PC-3 (cell line): ENCODE measurements around the gene KDM4C. TPM values are rescaled to one million over a fixed set of nuclear protein-coding genes. Genes with fewer than 3 reads are reported as not detected.

Source experiments
- ATAC-seq: fragments of 200-7000 bp; cut with Tn5 transposase; 2 replicates; pipeline ENCODE4 v1.9.1; 2020; ENCODE audit warnings: mild to moderate bottlenecking, moderate library complexity
- BruUV-seq: library from RNA; stranded (reverse); fragments of 400-500 nt; replicated peaks from 2 replicates; lab custom pipeline; 2021; lab: Mats Ljungman, UMichigan
- CTCF ChIA-PET: fragments of 300-600 bp; sonication (Branson Sonifier 250); formaldehyde crosslinking; loops from one replicate; lab custom pipeline; 2022; ENCODE audit warnings: antibody characterized with exemption; lab: Charles Lee
- POLR2A ChIA-PET: fragments of 300-600 bp; sonication (Branson Sonifier 250); formaldehyde crosslinking; loops from one replicate; lab custom pipeline; 2022; ENCODE audit warnings: antibody characterized with exemption; ENCODE audit not compliant: unreplicated experiment; lab: Charles Lee
- DNase-seq: peaks from one replicate; pipeline ENCODE4 v3.0.0-alpha.2; 2015
- H2AFZ ChIP-seq: fragments of 300-600 bp; sonication (generic); 2 replicates; pipeline ENCODE4 v1.6.0; 2016; ENCODE audit warnings: antibody characterized with exemption, low read length
- H3F3A ChIP-seq: fragments of 300-600 bp; sonication (generic); one replicate; pipeline ENCODE4 v1.6.0; 2017; ENCODE audit warnings: antibody characterized with exemption, low read length, control low read depth, mild to moderate bottlenecking; ENCODE audit not compliant: unreplicated experiment
- H3K27ac ChIP-seq: fragments of 300-600 bp; sonication (generic); 2 replicates; pipeline ENCODE4 v1.5.1; 2016; ENCODE audit warnings: mild to moderate bottlenecking, low read length
- H3K27me3 ChIP-seq: fragments of 300-600 bp; sonication (generic); 2 replicates; pipeline ENCODE4 v1.6.1; 2016; ENCODE audit warnings: low read length, mixed read lengths
- H3K36me3 ChIP-seq: fragments of 300-600 bp; sonication (generic); 2 replicates; pipeline ENCODE4 v1.6.1; 2016; ENCODE audit warnings: low read depth, mixed run types, low read length, mixed read lengths
- H3K4me1 ChIP-seq: fragments of 300-600 bp; sonication (generic); 2 replicates; pipeline ENCODE4 v1.5.1; 2016; ENCODE audit warnings: low read length; ENCODE audit not compliant: insufficient read depth
- H3K4me2 ChIP-seq: fragments of 300-600 bp; sonication (generic); 2 replicates; pipeline ENCODE4 v1.6.0; 2016; ENCODE audit warnings: low read length
- H3K4me3 ChIP-seq: fragments of 300-600 bp; sonication (generic); 2 replicates; pipeline ENCODE4 v1.5.1; 2016; ENCODE audit warnings: mild to moderate bottlenecking, low read length, mixed read lengths
- H3K79me2 ChIP-seq: fragments of 300-600 bp; sonication (generic); 2 replicates; pipeline ENCODE4 v1.6.1; 2017; ENCODE audit warnings: low read length, mixed read lengths
- H3K9ac ChIP-seq: fragments of 300-600 bp; sonication (generic); 2 replicates; pipeline ENCODE4 v1.6.0; 2016; ENCODE audit warnings: mild to moderate bottlenecking, low read length
- H3K9me2 ChIP-seq: fragments of 300-600 bp; sonication (generic); replicated peaks from 2 replicates; pipeline ENCODE4 v1.6.1; 2016; ENCODE audit warnings: mixed run types, low read length, mixed read lengths
- H3K9me3 ChIP-seq: fragments of 300-600 bp; sonication (generic); 2 replicates; pipeline ENCODE4 v1.6.1; 2016; ENCODE audit warnings: low read length, mixed read lengths
- H4K20me1 ChIP-seq: fragments of 300-600 bp; sonication (generic); 2 replicates; pipeline ENCODE4 v1.6.1; 2016; ENCODE audit warnings: low read length, mixed read lengths
- CTCF ChIP-seq: fragments of 300-600 bp; sonication (generic); conservative IDR thresholded peaks from 2 replicates; pipeline ENCODE4 v1.5.1; 2017; ENCODE audit warnings: antibody characterized with exemption, low read depth, mild to moderate bottlenecking, low read length
- EZH2 ChIP-seq: fragments of 300-600 bp; sonication (generic); IDR thresholded peaks from one replicate; pipeline ENCODE4 v1.6.1; 2017; ENCODE audit warnings: antibody characterized with exemption, mild to moderate bottlenecking, low read length; ENCODE audit not compliant: unreplicated experiment
- EZH2phosphoT487 ChIP-seq: fragments of 300-600 bp; sonication (generic); IDR thresholded peaks from 2 replicates; pipeline ENCODE4 v1.6.1; 2018; ENCODE audit warnings: mild to moderate bottlenecking, antibody characterized with exemption, low read length, borderline replicate concordance
- intact Hi-C: fragments of 100-400 bp; cut with micrococcal nuclease; formaldehyde crosslinking; loops from 2 replicates; pipeline ENCODE4 v1.9.0; 2023
- total RNA-seq: library from RNA; depleted of rRNA; stranded (reverse); fragments of >200 nt; gene quantifications from 2 replicates; pipeline ENCODE4 v1.2.3, GENCODE V29; 2014

The KDM4C gene
- total RNA-seq, 1 experiment from 2014 or later, result 27.0 TPM

- Histone ChIP-seq H3K4me2 (no peak overlapping the region), H3K4me1 (no peaks in the 10 kb centered on the region), H2AFZ (no peak overlapping the region), H3K36me3 (peaks cover 7% of the 10 kb centered on the region), H3K27ac (no peak overlapping the region), H3K9ac (no peak overlapping the region), H4K20me1 (no peaks in the 10 kb centered on the region), H3K79me2 (no peaks in the 10 kb centered on the region), H3F3A (no peaks in the 10 kb centered on the region), H3K9me2 (no peaks in the 10 kb centered on the region), H3K27me3 (no peaks in the 10 kb centered on the region), H3K4me3 (no peak overlapping the region), H3K9me3 (no peaks in the 10 kb centered on the region)
- DNase-seq, result no peak
- no peak for ATAC-seq
- ChIA-PET POLR2A (no interaction called here), CTCF (no interaction called here)
- intact Hi-C loops, result no loop called here
- no TSS peak for BruUV-seq
- TF ChIP-seq CTCF (no peak), EZH2 (no peak), EZH2phosphoT487 (no peak)
These were observed 246.1 kb downstream of the KDM4C start for GRCh38 chr9:7003861-7004260.

GRCh38 chr9:7006417-7006816 is 248.6 kb downstream of the KDM4C start:
- ChIA-PET CTCF (no interaction called here), POLR2A (no interaction called here)
- intact Hi-C loops, result no loop called here
- no peak for TF ChIP-seq CTCF
- no peak for TF ChIP-seq EZH2
- TF ChIP-seq EZH2phosphoT487, result no peak
- Histone ChIP-seq H3F3A (no peaks in the 10 kb centered on the region), H3K27ac (no peak overlapping the region), H4K20me1 (no peaks in the 10 kb centered on the region), H3K4me2 (no peak overlapping the region), H3K79me2 (no peaks in the 10 kb centered on the region), H3K27me3 (no peaks in the 10 kb centered on the region), H3K9ac (no peak overlapping the region), H3K9me2 (no peaks in the 10 kb centered on the region), H3K36me3 (peaks cover 12% of the 10 kb centered on the region), H3K9me3 (no peaks in the 10 kb centered on the region), H3K4me1 (no peaks in the 10 kb centered on the region), H3K4me3 (no peak overlapping the region), H2AFZ (no peak overlapping the region)
- no peak for DNase-seq
- BruUV-seq, result no TSS peak
- no peak for ATAC-seq

GRCh38 chr9:7008411-7008810 is 250.6 kb downstream of the KDM4C start:
- DNase-seq (no peak), ATAC-seq (no peak)
- Histone ChIP-seq H3F3A (no peaks in the 10 kb centered on the region), H3K9me3 (no peaks in the 10 kb centered on the region), H3K27ac (no peak overlapping the region), H4K20me1 (no peaks in the 10 kb centered on the region), H3K4me1 (no peaks in the 10 kb centered on the region), H3K9me2 (no peaks in the 10 kb centered on the region), H3K4me3 (no peak overlapping the region), H3K4me2 (no peak overlapping the region), H2AFZ (no peak overlapping the region), H3K36me3 (peaks cover 12% of the 10 kb centered on the region), H3K9ac (no peak overlapping the region), H3K79me2 (no peaks in the 10 kb centered on the region), H3K27me3 (no peaks in the 10 kb centered on the region)
- no TSS peak for BruUV-seq
- ChIA-PET POLR2A (no interaction called here), CTCF (no interaction called here)
- intact Hi-C loops, result no loop called here
- TF ChIP-seq CTCF (no peak), EZH2 (no peak), EZH2phosphoT487 (no peak)
